NCI-H1048 (cell line): ENCODE measurements around the gene MYLK3.

ENCODE experiments used
- DNase-seq: peaks from one replicate; lab custom pipeline; 2025; lab: John Stamatoyannopoulos, UW

The MYLK3 gene

GRCh38 chr16:46727184-46727583 is 21.0 kb downstream of the MYLK3 start:
- DNase-seq, result no peak

- DNase-seq, result no peak
Observed at GRCh38 chr16:46721885-46722284, 26.3 kb downstream of the MYLK3 start.

- no peak for DNase-seq
Observed at GRCh38 chr16:46720619-46721018, 27.5 kb downstream of the MYLK3 start.

DNA sequence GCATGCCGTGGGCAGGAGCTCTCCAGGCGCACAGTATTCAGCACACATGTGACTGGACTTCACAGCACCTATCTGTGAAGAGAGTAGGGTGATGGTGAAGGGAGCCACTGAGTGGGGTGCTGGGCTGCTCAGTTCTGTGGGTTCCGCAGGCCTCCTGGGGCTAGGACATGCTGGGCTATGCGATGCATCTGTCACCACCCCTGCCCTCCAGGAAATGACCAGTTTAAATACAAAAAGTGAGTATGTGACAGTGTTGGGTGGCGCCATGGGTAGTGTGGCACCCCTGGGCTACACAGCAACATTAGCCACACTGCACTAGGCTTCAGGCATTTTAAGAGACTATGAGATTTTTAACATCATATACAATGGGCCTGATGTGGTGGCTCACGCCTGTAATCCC is 28.6 kb downstream of the MYLK3 start:
- DNase-seq, result no peak

DNA sequence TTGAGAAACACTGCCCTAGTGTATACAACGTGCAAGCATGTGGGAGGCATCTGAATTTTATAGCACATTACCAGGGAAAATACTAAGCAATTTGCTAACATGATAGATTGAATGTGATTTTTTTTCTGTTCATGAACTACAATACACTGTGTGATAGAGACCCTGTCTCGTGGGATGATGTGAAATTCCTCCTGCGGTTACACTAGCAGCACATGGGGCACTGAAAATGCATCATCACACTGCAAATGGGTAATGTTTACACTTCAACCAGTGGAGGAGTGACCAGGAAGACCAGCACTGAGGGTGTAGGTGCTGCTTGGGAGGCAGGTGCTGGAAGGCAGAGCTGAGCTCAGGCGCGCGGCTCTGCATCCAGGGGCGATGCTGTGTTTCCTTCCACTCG is 29.9 kb downstream of the MYLK3 start:
- no peak for DNase-seq

DNA sequence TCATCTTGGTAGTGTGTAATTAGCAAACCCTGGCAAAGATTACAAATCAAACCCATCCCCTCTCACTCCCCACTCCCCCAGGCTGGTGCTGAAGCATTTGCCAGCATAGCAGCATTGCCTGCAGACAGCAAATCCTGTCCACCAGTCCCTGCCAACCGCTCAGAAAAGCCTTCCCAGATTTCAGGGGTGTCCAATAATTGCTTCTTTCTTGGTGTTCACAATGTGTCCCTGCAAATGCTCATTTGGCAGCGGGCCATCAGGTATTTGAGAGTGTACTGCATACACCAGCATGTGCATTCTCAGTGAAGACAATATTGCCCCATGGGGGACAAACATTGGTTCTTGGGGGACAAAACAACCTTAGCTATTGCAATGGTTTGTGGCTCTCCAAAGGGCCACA is 30.5 kb downstream of the MYLK3 start:
- DNase-seq, result no peak

- DNase-seq, result no peak
Observed at GRCh38 chr16:46715769-46716305, 32.3 kb downstream of the MYLK3 start.

GRCh38 chr16:46714797-46715591 is 33.1 kb downstream of the MYLK3 start:
- no peak for DNase-seq

- DNase-seq, result no peak
Observed at GRCh38 chr16:46713634-46714033, 34.5 kb downstream of the MYLK3 start.

DNA sequence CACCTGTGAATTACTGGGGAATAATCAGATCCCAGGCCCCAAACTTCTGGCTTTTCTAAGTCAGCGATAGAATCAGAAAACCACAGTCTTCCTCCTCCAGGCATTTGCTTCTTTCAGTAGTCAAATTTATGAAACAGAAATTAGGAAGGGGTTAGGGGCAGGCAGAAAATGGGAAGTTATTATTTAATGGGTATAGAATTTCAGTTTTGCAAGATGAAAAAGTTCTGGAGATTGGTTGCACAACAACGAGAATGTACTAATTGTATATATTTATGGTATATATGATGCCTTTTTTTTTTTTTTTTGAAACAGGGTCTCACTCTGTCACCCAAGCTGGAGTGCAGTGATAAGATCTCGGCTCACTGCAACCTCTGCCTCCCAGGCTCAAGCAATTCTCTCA is 35.2 kb downstream of the MYLK3 start:
- no peak for DNase-seq

- DNase-seq, result no peak
Observed at GRCh38 chr16:46711106-46712058, 36.8 kb downstream of the MYLK3 start.

DNA sequence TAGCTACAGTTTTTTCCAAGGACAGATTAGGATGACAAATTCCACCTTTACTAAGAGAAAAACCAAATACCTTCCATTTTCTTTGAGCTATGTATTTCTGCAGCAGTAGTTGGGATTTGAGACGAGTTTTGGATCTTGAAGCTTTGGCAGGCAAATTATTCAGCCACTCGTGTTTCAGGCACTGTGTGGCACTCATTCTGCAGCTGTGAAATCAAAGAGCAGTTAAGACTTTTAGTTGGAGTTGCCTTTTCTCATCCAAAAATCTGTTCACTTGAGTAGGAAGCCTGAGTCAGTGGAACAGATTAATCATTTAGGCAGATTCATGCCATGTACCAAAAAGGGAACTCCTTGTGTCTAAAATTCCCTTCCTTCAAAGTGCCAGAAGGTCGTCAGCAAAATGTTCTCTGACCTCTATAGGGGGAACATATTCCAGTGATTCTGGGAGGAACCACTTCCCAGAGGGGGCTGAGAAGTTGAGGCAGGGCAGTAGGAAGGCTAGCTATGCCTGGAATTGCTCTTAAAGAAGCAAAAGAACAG is 38.6 kb downstream of the MYLK3 start:
- DNase-seq, result no peak

DNA sequence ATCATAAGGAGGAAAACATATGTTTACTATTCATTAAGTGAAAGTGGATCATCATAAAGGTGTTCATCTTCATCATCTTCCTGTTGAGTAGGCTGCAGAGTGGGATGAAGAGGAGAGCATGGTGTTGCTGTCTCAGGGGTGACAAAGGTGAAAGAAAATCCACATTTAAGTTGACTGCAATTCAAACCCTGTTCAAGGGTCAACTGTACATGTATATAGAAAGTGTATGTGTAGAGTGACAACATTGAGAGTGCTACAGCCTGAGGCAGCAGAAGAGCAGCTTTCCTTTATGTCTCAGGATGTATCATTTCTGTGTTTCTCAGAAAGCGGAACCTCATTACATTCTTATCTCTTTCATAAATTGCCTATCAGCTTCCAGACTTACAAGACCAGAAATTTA is 41.5 kb downstream of the MYLK3 start:
- no peak for DNase-seq

- no peak for DNase-seq
Observed at GRCh38 chr16:46702030-46702429, 46.1 kb downstream of the MYLK3 start.

- no peak for DNase-seq
Observed at GRCh38 chr16:46701615-46702014, 46.5 kb downstream of the MYLK3 start.

DNA sequence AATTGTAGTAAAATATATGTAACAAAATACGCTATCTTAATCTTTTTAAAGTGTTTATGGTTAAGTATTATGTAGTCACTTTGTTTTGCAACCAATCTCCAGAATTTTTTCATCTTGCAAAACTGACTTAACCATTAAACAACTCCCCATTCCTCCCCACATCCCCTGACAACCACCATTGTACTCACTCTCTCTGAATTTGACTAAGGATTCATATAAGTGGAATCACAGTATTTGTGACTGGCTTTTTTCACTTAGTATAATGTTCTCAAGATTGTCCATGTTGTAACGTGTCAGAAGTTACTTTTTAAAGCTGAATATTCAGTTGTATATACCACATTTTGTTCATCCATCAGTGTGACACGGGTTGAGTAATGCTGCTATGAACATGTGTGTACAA is 48.1 kb downstream of the MYLK3 start:
- no peak for DNase-seq

DNA sequence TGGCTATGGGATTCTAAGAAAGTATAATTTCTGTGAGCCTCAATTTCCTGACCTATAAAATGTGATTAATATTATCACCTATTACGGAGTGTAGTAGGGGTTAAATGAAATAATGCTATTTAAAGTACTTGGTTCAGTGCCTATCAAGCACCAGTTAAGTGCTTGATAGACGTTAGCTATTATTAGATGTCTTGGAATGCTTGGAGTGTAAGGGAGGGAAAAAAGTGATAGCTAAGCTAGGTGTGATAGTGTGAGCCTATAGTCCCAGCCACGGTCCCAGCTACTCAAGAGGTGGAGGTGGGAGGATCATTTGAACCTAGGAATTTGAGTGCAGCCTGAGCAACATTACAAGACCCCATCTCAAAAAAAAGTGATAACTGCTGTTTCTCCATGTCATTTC is 51.2 kb downstream of the MYLK3 start:
- no peak for DNase-seq

DNA sequence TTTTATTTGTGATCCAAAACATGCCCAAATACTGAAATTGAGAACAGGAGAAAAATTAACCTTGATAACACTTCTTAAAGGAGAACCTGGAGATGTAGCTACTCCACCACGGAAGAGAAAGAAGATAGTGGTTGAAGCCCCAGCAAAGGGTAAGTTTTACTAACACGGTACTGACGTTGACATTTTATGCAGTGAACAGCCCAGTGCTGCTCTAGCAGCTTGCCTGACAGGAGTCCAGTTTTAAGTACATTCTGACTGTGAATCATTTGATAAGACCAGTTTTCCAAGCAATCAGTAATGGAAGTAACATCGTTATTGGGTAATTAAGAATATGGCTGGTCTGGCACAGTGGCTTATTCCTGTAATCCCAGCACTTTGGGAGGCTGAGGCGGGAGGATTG is 52.2 kb downstream of the MYLK3 start:
- no peak for DNase-seq

- DNase-seq, result no peak
Observed at GRCh38 chr16:46693598-46693997, 54.5 kb downstream of the MYLK3 start.

DNA sequence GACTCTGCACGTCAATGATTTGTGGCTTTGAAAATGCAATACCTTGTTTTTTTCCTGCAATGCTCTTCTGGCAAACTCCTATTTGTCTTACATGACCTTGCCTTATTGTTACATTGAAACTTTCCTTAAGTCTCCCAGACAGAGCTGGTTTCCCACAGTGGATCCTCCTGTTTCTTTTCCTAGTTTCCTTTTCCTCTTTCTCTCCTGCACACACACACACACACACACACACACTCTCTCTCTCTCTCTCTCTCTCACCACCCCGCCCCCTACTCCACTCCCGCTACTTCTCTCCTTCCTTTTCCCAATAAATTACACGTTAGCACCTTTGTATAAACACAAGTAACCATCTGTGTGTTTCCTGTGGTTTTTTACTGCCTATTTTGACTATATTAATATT is 56.4 kb downstream of the MYLK3 start:
- DNase-seq, result no peak

GRCh38 chr16:46690281-46691178 is 57.6 kb downstream of the MYLK3 start:
- no peak for DNase-seq
